K562 (cell line): ENCODE results near the gene RPTN.

Source experiments
- CBFB ChIP-seq: sonication (generic); formaldehyde crosslinking; IDR thresholded peaks from 2 replicates; pipeline ENCODE4 v1.4.0; 2020; ENCODE audit warnings: mild to moderate bottlenecking, missing genetic modification reagents
- CBX3 ChIP-seq, 2 experiments: IDR thresholded peaks; 1 replicate in 1 of 2; 2 replicates in 1 of 2; pipeline ENCODE4 v1.6.1; 2012; ENCODE audit warnings: inconsistent platforms in 2 of 2, low read length in 2 of 2, borderline replicate concordance in 1 of 2, control low read depth in 1 of 2
- CTCF ChIP-seq, 3 experiments: IDR thresholded peaks in 2 of 3; conservative IDR thresholded peaks in 1 of 3; 2 replicates each; pipeline ENCODE4 v1.5.1; 2011 to 2012; ENCODE audit warnings: low read length in 3 of 3, mild to moderate bottlenecking in 3 of 3, control low read depth in 2 of 3, improper control_type of control experiment in 1 of 3, inconsistent platforms in 1 of 3, low read depth in 1 of 3, mixed read lengths in 1 of 3, moderate library complexity in 1 of 3; ENCODE audit not compliant: insufficient read depth in 2 of 3
- CXXC5 ChIP-seq: fragments of 250-450 bp; sonication (Bioruptor Pico); IDR thresholded peaks from 2 replicates; pipeline ENCODE4 v1.8.0; 2022; ENCODE audit warnings: inconsistent platforms, mild to moderate bottlenecking, moderate library complexity
- ETV6 ChIP-seq, 3 experiments: fragments of 150-350 bp in 1 of 3; sonication (generic) in 1 of 3; formaldehyde crosslinking in 1 of 3; IDR thresholded peaks; 2 replicates each; pipeline versions ENCODE4 v1.6.1 to v1.8.0; 2014 to 2022; ENCODE audit warnings: borderline replicate concordance in 2 of 3, low read depth in 2 of 3, antibody characterized with exemption in 1 of 3, low read length in 1 of 3, mild to moderate bottlenecking in 1 of 3, missing genetic modification reagents in 1 of 3
- GTF2F1 ChIP-seq: IDR thresholded peaks from 2 replicates; pipeline ENCODE4 v1.6.1; 2011; ENCODE audit warnings: low read depth, low read length, improper control_type of control experiment
- HOMEZ ChIP-seq: fragments of 250-450 bp; sonication (Bioruptor Pico); IDR thresholded peaks from 2 replicates; pipeline ENCODE4 v1.4.0; 2020; ENCODE audit warnings: mild to moderate bottlenecking, moderate library complexity
- JUND ChIP-seq, 2 experiments: IDR thresholded peaks; 2 replicates in 1 of 2; 3 replicates in 1 of 2; pipeline ENCODE4 v1.6.1; 2011; ENCODE audit warnings: borderline replicate concordance in 2 of 2, low read depth in 2 of 2, low read length in 2 of 2, improper control_type of control experiment in 1 of 2, missing biosample characterization in 1 of 2, missing genetic modification characterization in 1 of 2, missing genetic modification reagents in 1 of 2
- MCM7 ChIP-seq, 2 experiments: fragments of 450-650 bp; IDR thresholded peaks; 2 replicates each; pipeline ENCODE4 v1.6.1; 2016 to 2018
- MYNN ChIP-seq, 2 experiments: sonication (generic); formaldehyde crosslinking in 1 of 2; IDR thresholded peaks; 2 replicates each; pipeline versions ENCODE4 v1.5.0 to v1.6.1; 2016 to 2020; ENCODE audit warnings: antibody characterized with exemption in 1 of 2, missing genetic modification reagents in 1 of 2
- SAP30 ChIP-seq: fragments of 200-600 bp; sonication (generic); IDR thresholded peaks from 2 replicates; pipeline ENCODE4 v1.6.1; 2012; ENCODE audit warnings: borderline replicate concordance, low read depth, mild to moderate bottlenecking, moderate library complexity, low read length, control low read depth, inconsistent platforms; ENCODE audit not compliant: insufficient read depth, poor library complexity, severe bottlenecking
- SMC3 ChIP-seq: conservative IDR thresholded peaks from 2 replicates; pipeline ENCODE4 v1.6.1; 2011; ENCODE audit warnings: low read depth, low read length, improper control_type of control experiment; ENCODE audit not compliant: insufficient read depth

GRCh38 chr1:152197361-152197941 lies 38.4 kb upstream of the RPTN start:
- no peak for TF ChIP-seq CTCF (IDR thresholded peaks at IDR 0.05 in 2 of 3, conservative IDR thresholded peaks at IDR 0.05 in 1 of 3; ENCODE audit: insufficient read depth in 2 of 3, low read depth in 1 of 3, low read length in 3 of 3)
- TF ChIP-seq SMC3, result no peak
- no peak for TF ChIP-seq MCM7 (IDR thresholded peaks at IDR 0.05)
- no peak for TF ChIP-seq ETV6 (IDR thresholded peaks at IDR 0.05; ENCODE audit: borderline replicate concordance in 1 of 2, low read depth in 2 of 2, low read length in 1 of 2)
- TF ChIP-seq ETV6 (CRISPR knock-in tag; IDR thresholded peaks at IDR 0.05; ENCODE audit: borderline replicate concordance), result no peak
- TF ChIP-seq CXXC5 (CRISPR knock-in tag), result no peak
- no peak for TF ChIP-seq HOMEZ (CRISPR knock-in tag)
- TF ChIP-seq MYNN (IDR thresholded peaks at IDR 0.05), result no peak
- no peak for TF ChIP-seq MYNN (CRISPR knock-in tag; IDR thresholded peaks at IDR 0.05)
- TF ChIP-seq GTF2F1, result no peak
- no peak for TF ChIP-seq JUND (IDR thresholded peaks at IDR 0.05; ENCODE audit: borderline replicate concordance, low read depth, low read length)
- TF ChIP-seq JUND (tag; IDR thresholded peaks at IDR 0.05; ENCODE audit: borderline replicate concordance, low read depth, low read length), result no peak
- TF ChIP-seq SAP30, result no peak
- no peak for TF ChIP-seq CBX3 (IDR thresholded peaks at IDR 0.05; ENCODE audit: borderline replicate concordance in 1 of 2, low read length in 2 of 2)
- TF ChIP-seq CBFB (CRISPR knock-in tag), result no peak
